GM23338 (cell line): ENCODE results near the gene ITPRIPL2. TPM values are rescaled to one million over a fixed set of nuclear protein-coding genes. Genes with fewer than 3 reads are reported as not detected.

ENCODE experiments used
- ATAC-seq: fragments of 200-7000 bp; cut with Tn5 transposase; 3 replicates; pipeline ENCODE4 v1.9.1; 2020
- DNase-seq: peaks from one replicate; pipeline ENCODE4 v3.0.0-alpha.2; 2015; ENCODE audit warnings: low spot score
- H2AFZ ChIP-seq: fragments of 200-600 bp; sonication (generic); 2 replicates; pipeline ENCODE4 v1.8.0; 2016; ENCODE audit warnings: antibody characterized with exemption, mild to moderate bottlenecking, moderate library complexity
- H3F3A ChIP-seq: fragments of 200-600 bp; sonication (generic); replicated peaks from 2 replicates; pipeline ENCODE4 v1.8.0; 2017; ENCODE audit warnings: antibody characterized with exemption, mixed run types, low read depth
- H3K27ac ChIP-seq: fragments of 200-600 bp; sonication (generic); 2 replicates; pipeline ENCODE4 v1.6.1; 2016; ENCODE audit warnings: low read depth
- H3K27me3 ChIP-seq: fragments of 200-600 bp; sonication (generic); 2 replicates; pipeline ENCODE4 v1.8.0; 2016; ENCODE audit warnings: mild to moderate bottlenecking, mixed run types, moderate library complexity; ENCODE audit not compliant: insufficient read depth
- H3K36me3 ChIP-seq: fragments of 200-600 bp; sonication (generic); 2 replicates; pipeline ENCODE4 v1.8.0; 2016; ENCODE audit warnings: mild to moderate bottlenecking; ENCODE audit not compliant: insufficient read depth
- H3K4me1 ChIP-seq: fragments of 200-600 bp; sonication (generic); 2 replicates; pipeline ENCODE4 v1.8.0; 2016; ENCODE audit warnings: mild to moderate bottlenecking, moderate library complexity; ENCODE audit not compliant: insufficient read depth
- H3K4me2 ChIP-seq: fragments of 200-600 bp; sonication (generic); 2 replicates; pipeline ENCODE4 v1.7.1; 2017; ENCODE audit warnings: mixed run types
- H3K4me3 ChIP-seq: fragments of 200-600 bp; sonication (generic); 2 replicates; pipeline ENCODE4 v1.6.1; 2016; ENCODE audit warnings: mixed run types
- H3K79me2 ChIP-seq: fragments of 200-600 bp; sonication (generic); replicated peaks from 2 replicates; pipeline ENCODE4 v1.8.0; 2017; ENCODE audit warnings: mild to moderate bottlenecking; ENCODE audit not compliant: insufficient read depth
- H3K9me2 ChIP-seq: fragments of 200-600 bp; sonication (generic); 2 replicates; pipeline ENCODE4 v1.8.0; 2017; ENCODE audit not compliant: insufficient read depth
- H4K20me1 ChIP-seq: fragments of 200-600 bp; sonication (generic); replicated peaks from 2 replicates; pipeline ENCODE4 v1.8.0; 2017; ENCODE audit warnings: mild to moderate bottlenecking; ENCODE audit not compliant: insufficient read depth
- H3K27ac Mint-ChIP-seq: 2 replicates; pipeline ENCODE4 v1.8.0; 2020; ENCODE audit warnings: inconsistent platforms, mild to moderate bottlenecking, moderate library complexity, mixed read lengths
- H3K27me3 Mint-ChIP-seq: 3 replicates; pipeline ENCODE4 v1.8.0; 2022; ENCODE audit warnings: low read depth, mild to moderate bottlenecking, moderate library complexity, mixed read lengths, inconsistent platforms; ENCODE audit not compliant: insufficient read depth, poor library complexity
- H3K36me3 Mint-ChIP-seq: 3 replicates; pipeline ENCODE4 v1.8.0; 2021; ENCODE audit warnings: low read depth, mild to moderate bottlenecking, inconsistent platforms, moderate library complexity, mixed read lengths
- H3K4me1 Mint-ChIP-seq: 3 replicates; pipeline ENCODE4 v1.8.0; 2020; ENCODE audit warnings: mild to moderate bottlenecking, inconsistent platforms, mixed read lengths
- H3K4me3 Mint-ChIP-seq: 3 replicates; pipeline ENCODE4 v1.8.0; 2021; ENCODE audit warnings: moderate library complexity, mild to moderate bottlenecking, inconsistent platforms, mixed read lengths
- H3K9me3 Mint-ChIP-seq: 3 replicates; pipeline ENCODE4 v1.8.0; 2020; ENCODE audit warnings: moderate library complexity, mild to moderate bottlenecking, inconsistent platforms, mixed read lengths
- CREB1 ChIP-seq: fragments of 250-450 bp; sonication (Bioruptor Pico); IDR thresholded peaks from 2 replicates; pipeline ENCODE4 v1.5.0; 2020; ENCODE audit warnings: low read depth, mild to moderate bottlenecking, moderate library complexity
- ETS1 ChIP-seq: IDR thresholded peaks from 2 replicates; pipeline ENCODE4 v1.6.1; 2016; ENCODE audit warnings: antibody characterized with exemption
- EZH2 ChIP-seq: fragments of 200-600 bp; sonication (generic); IDR thresholded peaks from one replicate; pipeline ENCODE4 v1.8.0; 2017; ENCODE audit warnings: antibody characterized with exemption, mild to moderate bottlenecking, low read depth; ENCODE audit not compliant: unreplicated experiment
- EZH2phosphoT487 ChIP-seq: fragments of 200-600 bp; sonication (generic); IDR thresholded peaks from one replicate; pipeline ENCODE4 v1.8.1; 2018; ENCODE audit warnings: antibody characterized with exemption; ENCODE audit not compliant: unreplicated experiment
- NANOG ChIP-seq: IDR thresholded peaks from 2 replicates; pipeline ENCODE4 v1.6.1; 2016; ENCODE audit warnings: antibody characterized with exemption, borderline replicate concordance
- POLR2AphosphoS5 ChIP-seq: IDR thresholded peaks from 2 replicates; pipeline ENCODE4 v1.6.1; 2016; ENCODE audit warnings: antibody characterized with exemption, low read depth
- REST ChIP-seq: IDR thresholded peaks from one replicate; pipeline ENCODE4 v1.6.1; 2018; ENCODE audit warnings: antibody characterized with exemption; ENCODE audit not compliant: unreplicated experiment
- STAT1 ChIP-seq: IDR thresholded peaks from one replicate; pipeline ENCODE4 v1.6.1; 2016; ENCODE audit warnings: antibody characterized with exemption; ENCODE audit not compliant: unreplicated experiment
- ZNF114 ChIP-seq: fragments of 250-450 bp; sonication (Bioruptor Pico); IDR thresholded peaks from 2 replicates; pipeline ENCODE4 v1.5.0; 2020; ENCODE audit warnings: mild to moderate bottlenecking, moderate library complexity
- ZNF462 ChIP-seq: fragments of 250-450 bp; sonication (Bioruptor Pico); IDR thresholded peaks from 2 replicates; pipeline ENCODE4 v1.5.0; 2020; ENCODE audit warnings: mild to moderate bottlenecking, moderate library complexity
- polyA plus RNA-seq: library from polyadenylated mRNA; unstranded; fragments of >200 nt; fragmentation: Nextera tagmentation; extraction: Ambion mirVana; gene quantifications from 2 replicates; pipeline ENCODE4 v1.2.1, GENCODE V29; 2016
- total RNA-seq: library from RNA; depleted of rRNA; stranded (reverse); fragments of >200 nt; shearing (Covaris generic); gene quantifications from 2 replicates; pipeline ENCODE4 v1.2.3, GENCODE V29; 2014

Gene ITPRIPL2
- total and polyA plus RNA-seq, 2 experiments from 2014 or later, result 0.94 to 8.3 TPM

GRCh38 chr16:19169082-19169639 lies 55.4 kb downstream of the ITPRIPL2 start:
- Mint-ChIP-seq H3K4me1 (peaks cover 7% of the 10 kb centered on the region; the same call in 2 of the 3 replicates), H3K27me3 (peaks cover 16% of the 10 kb centered on the region), H3K4me3 (peak overlapping the region; percentile 69), H3K27ac (no peak overlapping the region), H3K36me3 (no peaks in the 10 kb centered on the region; the same call in 2 of the 3 replicates), H3K9me3 (no peaks in the 10 kb centered on the region)
- peaks cover 23% of the 10 kb centered on the region for H3K27me3 ChIP-seq
- H3K9me2 ChIP-seq, result no peaks in the 10 kb centered on the region
- H2AFZ ChIP-seq, result peak overlapping the region; percentile 96
- H4K20me1 ChIP-seq, result no peaks in the 10 kb centered on the region
- H3K36me3 ChIP-seq, result no peaks in the 10 kb centered on the region
- DNase-seq (peak; percentile 17), ATAC-seq (no peak)
- no peak for TF ChIP-seq NANOG
- TF ChIP-seq ETS1, result no peak
- TF ChIP-seq CREB1 (CRISPR knock-in tag), result no peak
- no peak for TF ChIP-seq POLR2AphosphoS5
- no peak overlapping the region for H3K27ac ChIP-seq
- H3F3A ChIP-seq, result no peaks in the 10 kb centered on the region
- H3K4me3 ChIP-seq, result peak overlapping the region; percentile 89
- H3K4me1 ChIP-seq, result no peaks in the 10 kb centered on the region
- no peaks in the 10 kb centered on the region for H3K79me2 ChIP-seq
- H3K4me2 ChIP-seq, result peak overlapping the region; percentile 87

GRCh38 chr16:19170043-19170655 lies 56.4 kb downstream of the ITPRIPL2 start:
- no peak for ATAC-seq
- no peak for DNase-seq
- no peaks in the 10 kb centered on the region for H3F3A ChIP-seq
- Mint-ChIP-seq H3K9me3 (no peaks in the 10 kb centered on the region), H3K27me3 (peaks cover 14% of the 10 kb centered on the region), H3K27ac (no peak overlapping the region), H3K4me3 (peak overlapping the region; percentile 69; the same call in 2 of the 3 replicates), H3K4me1 (peaks cover 7% of the 10 kb centered on the region; the same call in 2 of the 3 replicates), H3K36me3 (no peaks in the 10 kb centered on the region; the same call in 2 of the 3 replicates)
- H4K20me1 ChIP-seq, result no peaks in the 10 kb centered on the region
- H2AFZ ChIP-seq, result no peak overlapping the region
- no peak overlapping the region for H3K4me2 ChIP-seq
- H3K27me3 ChIP-seq, result peaks cover 23% of the 10 kb centered on the region
- no peaks in the 10 kb centered on the region for H3K36me3 ChIP-seq
- H3K9me2 ChIP-seq, result no peaks in the 10 kb centered on the region
- H3K27ac ChIP-seq, result no peak overlapping the region
- H3K79me2 ChIP-seq, result no peaks in the 10 kb centered on the region
- no peak overlapping the region for H3K4me3 ChIP-seq
- H3K4me1 ChIP-seq, result no peaks in the 10 kb centered on the region
- TF ChIP-seq ZNF114 (CRISPR knock-in tag), result no peak
- no peak for TF ChIP-seq REST
- TF ChIP-seq CREB1 (CRISPR knock-in tag), result no peak
- TF ChIP-seq POLR2AphosphoS5, result no peak
- TF ChIP-seq EZH2phosphoT487, result no peak
- no peak for TF ChIP-seq ZNF462 (CRISPR knock-in tag)
- no peak for TF ChIP-seq STAT1
- TF ChIP-seq EZH2, result no peak
